Measurements from ENCODE around the gene HMGCR.

DNA sequence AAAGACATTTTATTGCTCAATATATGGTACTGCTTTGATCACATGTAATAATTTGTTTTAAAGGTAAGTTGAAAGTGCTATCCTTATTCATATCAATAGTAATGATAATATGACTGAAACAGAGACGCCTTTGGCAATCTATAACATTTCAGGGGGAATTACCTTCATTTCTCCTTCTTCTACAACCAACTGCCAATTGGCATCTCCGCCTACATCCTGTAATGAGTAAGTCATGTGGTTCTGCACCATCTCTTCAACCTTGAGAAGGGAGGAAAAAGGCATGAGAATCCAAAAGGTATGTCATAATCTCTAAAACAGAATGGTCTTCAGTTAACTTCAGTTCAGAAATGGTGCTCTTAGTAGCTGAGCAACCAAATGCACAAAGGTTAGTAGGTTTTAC, 52.4 kb downstream of the HMGCR start:
- TF ChIP-seq NR3C1 (CRISPR knock-in tag; conservative IDR thresholded peaks at IDR 0.05; ENCODE audit: low read depth) = no peak
- TF ChIP-seq, protein P1, sequence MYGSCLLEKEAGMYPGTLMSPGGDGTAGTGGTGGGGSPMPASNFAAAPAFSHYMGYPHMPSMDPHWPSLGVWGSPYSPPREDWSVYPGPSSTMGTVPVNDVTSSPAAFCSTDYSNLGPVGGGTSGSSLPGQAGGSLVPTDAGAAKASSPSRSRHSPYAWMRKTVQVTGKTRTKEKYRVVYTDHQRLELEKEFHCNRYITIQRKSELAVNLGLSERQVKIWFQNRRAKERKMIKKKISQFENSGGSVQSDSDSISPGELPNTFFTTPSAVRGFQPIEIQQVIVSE (CRISPR knock-in tag; IDR thresholded peaks at IDR 0.05; ENCODE audit: borderline replicate concordance) = no peak
- TF ChIP-seq ZBTB21 (CRISPR knock-in tag; IDR thresholded peaks at IDR 0.05; ENCODE audit: borderline replicate concordance) = no peak
- TF ChIP-seq GRHL2 (CRISPR knock-in tag; IDR thresholded peaks at IDR 0.05; ENCODE audit: insufficient replicate concordance, severe bottlenecking) = no peak
- TF ChIP-seq, protein P2, sequence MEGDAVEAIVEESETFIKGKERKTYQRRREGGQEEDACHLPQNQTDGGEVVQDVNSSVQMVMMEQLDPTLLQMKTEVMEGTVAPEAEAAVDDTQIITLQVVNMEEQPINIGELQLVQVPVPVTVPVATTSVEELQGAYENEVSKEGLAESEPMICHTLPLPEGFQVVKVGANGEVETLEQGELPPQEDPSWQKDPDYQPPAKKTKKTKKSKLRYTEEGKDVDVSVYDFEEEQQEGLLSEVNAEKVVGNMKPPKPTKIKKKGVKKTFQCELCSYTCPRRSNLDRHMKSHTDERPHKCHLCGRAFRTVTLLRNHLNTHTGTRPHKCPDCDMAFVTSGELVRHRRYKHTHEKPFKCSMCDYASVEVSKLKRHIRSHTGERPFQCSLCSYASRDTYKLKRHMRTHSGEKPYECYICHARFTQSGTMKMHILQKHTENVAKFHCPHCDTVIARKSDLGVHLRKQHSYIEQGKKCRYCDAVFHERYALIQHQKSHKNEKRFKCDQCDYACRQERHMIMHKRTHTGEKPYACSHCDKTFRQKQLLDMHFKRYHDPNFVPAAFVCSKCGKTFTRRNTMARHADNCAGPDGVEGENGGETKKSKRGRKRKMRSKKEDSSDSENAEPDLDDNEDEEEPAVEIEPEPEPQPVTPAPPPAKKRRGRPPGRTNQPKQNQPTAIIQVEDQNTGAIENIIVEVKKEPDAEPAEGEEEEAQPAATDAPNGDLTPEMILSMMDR (IDR thresholded peaks at IDR 0.05) = no peak

All from WTC11 (cell line).